Loucy (cell line): ENCODE results near the gene SMARCD3.

ENCODE experiments used
- CTCF ChIP-seq: fragments of 200-600 bp; sonication (generic); conservative IDR thresholded peaks from 2 replicates; pipeline ENCODE4 v1.5.1; 2014; ENCODE audit warnings: mild to moderate bottlenecking, antibody characterized with exemption, low read length
- EZH2phosphoT487 ChIP-seq: fragments of 200-600 bp; IDR thresholded peaks from 2 replicates; pipeline ENCODE4 v1.6.1; 2018; ENCODE audit warnings: antibody characterized with exemption, mild to moderate bottlenecking, moderate library complexity, borderline replicate concordance

- no peak for TF ChIP-seq CTCF
- no peak for TF ChIP-seq EZH2phosphoT487
Observed at GRCh38 chr7:151215396-151215795, 33.1 kb downstream of the SMARCD3 start.
